ENCODE data around the gene PRPSAP2.
"Not testable (repeated sequence)": the region's sequence is repeated elsewhere in the genome, so short reads cannot be mapped to it uniquely, and the experiment has no call there.

The PRPSAP2 gene

GRCh38 chr17:18922596-18922995 lies 64.7 kb downstream of the PRPSAP2 start:
- not testable (repeated sequence) for H3K27ac ChIP-seq (ENCODE audit: low read length); H3K9ac ChIP-seq (ENCODE audit: low read length); H3K4me1 ChIP-seq (ENCODE audit: control insufficient read depth, low read depth, low read length); H3K27me3 ChIP-seq (ENCODE audit: control insufficient read depth, insufficient read depth, low read length); H3K4me3 ChIP-seq (ENCODE audit: low read length); H3K9me3 ChIP-seq (ENCODE audit: control insufficient read depth, low read depth, low read length)
- peaks cover 10% of the 10 kb centered on the region for H3K36me3 ChIP-seq (ENCODE audit: control insufficient read depth, low read depth, low read length)

GRCh38 chr17:18925187-18925586 lies 67.3 kb downstream of the PRPSAP2 start:
- H3K9ac ChIP-seq (ENCODE audit: low read length) = no peak overlapping the region
- H3K4me3 ChIP-seq (ENCODE audit: low read length) = no peak overlapping the region
- H3K27ac ChIP-seq (ENCODE audit: low read length) = no peak overlapping the region
- H3K4me1 ChIP-seq (ENCODE audit: control insufficient read depth, low read depth, low read length) = no peaks in the 10 kb centered on the region
- no peaks in the 10 kb centered on the region for H3K9me3 ChIP-seq (ENCODE audit: control insufficient read depth, low read depth, low read length)
- no peaks in the 10 kb centered on the region for H3K27me3 ChIP-seq (ENCODE audit: control insufficient read depth, insufficient read depth, low read length)
- H3K36me3 ChIP-seq (ENCODE audit: control insufficient read depth, low read depth, low read length) = peaks cover 10% of the 10 kb centered on the region

DNA sequence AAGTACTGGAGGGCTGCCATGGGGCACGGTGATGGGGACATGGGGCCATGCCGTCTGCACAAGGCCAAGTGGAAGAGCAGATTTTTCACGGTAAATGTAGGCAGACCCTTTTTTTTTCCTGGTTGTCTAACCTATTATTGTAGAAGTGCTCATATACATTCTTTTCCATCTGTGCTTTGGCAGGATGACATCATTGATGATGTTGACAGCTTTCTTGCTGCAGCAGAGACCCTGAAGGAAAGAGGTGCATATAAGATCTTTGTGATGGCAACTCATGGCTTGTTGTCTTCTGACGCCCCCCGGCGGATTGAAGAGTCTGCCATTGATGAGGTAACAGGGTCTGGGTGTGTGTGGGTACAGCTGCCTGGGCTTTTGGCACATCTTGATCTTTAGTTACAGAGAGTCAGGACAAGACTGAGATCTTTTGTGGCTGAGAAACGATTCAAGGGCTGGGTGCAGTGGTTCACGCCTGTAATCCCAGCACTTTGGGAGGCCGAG lies 70.7 kb downstream of the PRPSAP2 start:
- H3K9ac ChIP-seq (ENCODE audit: low read length) = no peak overlapping the region
- no peaks in the 10 kb centered on the region for H3K27me3 ChIP-seq (ENCODE audit: control insufficient read depth, insufficient read depth, low read length)
- no peaks in the 10 kb centered on the region for H3K4me1 ChIP-seq (ENCODE audit: control insufficient read depth, low read depth, low read length)
- H3K36me3 ChIP-seq (ENCODE audit: control insufficient read depth, low read depth, low read length) = peaks cover 20% of the 10 kb centered on the region
- H3K9me3 ChIP-seq (ENCODE audit: control insufficient read depth, low read depth, low read length) = no peaks in the 10 kb centered on the region
- no peak overlapping the region for H3K4me3 ChIP-seq (ENCODE audit: low read length)
- H3K27ac ChIP-seq (ENCODE audit: low read length) = no peak overlapping the region

DNA sequence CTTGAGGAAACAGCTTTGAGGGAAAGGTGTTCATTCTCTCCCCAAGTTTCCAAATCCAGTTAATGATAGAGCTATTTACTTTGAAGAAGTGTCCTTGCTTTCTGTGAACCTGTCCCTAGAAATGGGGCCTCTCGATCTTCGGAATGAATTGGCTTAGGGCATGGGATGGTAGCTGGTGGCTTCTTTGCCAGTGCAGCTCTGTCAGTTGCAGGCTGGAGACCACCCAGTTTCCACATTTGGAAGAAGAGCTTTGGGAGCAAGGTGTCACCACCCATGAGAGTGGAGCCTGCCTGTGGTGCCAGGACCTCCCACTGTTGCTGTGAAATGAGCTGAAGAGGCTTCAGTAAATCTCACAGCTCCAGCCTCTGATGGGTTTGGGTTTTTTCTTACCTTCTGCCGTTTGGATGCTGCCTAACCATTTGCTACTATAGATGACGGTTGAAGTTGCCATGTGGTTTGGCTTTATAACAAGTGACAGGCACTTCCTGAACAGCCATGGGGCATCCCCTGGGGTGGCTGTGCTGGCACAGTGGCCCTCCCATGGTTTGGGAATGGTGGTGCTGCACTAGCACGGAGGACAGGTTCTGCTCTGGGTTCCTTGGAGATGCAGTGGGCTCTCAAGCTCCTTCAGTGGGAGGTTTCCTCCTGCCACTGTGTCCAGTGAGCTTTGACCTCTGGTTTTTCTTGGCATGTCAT lies 74.6 kb downstream of the PRPSAP2 start:
- Histone ChIP-seq H3K4me1 (ENCODE audit: control insufficient read depth, low read depth, low read length) (no peaks in the 10 kb centered on the region), H3K9me3 (ENCODE audit: control insufficient read depth, low read depth, low read length) (no peaks in the 10 kb centered on the region), H3K27me3 (ENCODE audit: control insufficient read depth, insufficient read depth, low read length) (no peaks in the 10 kb centered on the region), H3K4me3 (ENCODE audit: low read length) (no peak overlapping the region), H3K27ac (ENCODE audit: low read length) (no peak overlapping the region), H3K36me3 (ENCODE audit: control insufficient read depth, low read depth, low read length) (peaks cover 20% of the 10 kb centered on the region), H3K9ac (ENCODE audit: low read length) (no peak overlapping the region)

DNA sequence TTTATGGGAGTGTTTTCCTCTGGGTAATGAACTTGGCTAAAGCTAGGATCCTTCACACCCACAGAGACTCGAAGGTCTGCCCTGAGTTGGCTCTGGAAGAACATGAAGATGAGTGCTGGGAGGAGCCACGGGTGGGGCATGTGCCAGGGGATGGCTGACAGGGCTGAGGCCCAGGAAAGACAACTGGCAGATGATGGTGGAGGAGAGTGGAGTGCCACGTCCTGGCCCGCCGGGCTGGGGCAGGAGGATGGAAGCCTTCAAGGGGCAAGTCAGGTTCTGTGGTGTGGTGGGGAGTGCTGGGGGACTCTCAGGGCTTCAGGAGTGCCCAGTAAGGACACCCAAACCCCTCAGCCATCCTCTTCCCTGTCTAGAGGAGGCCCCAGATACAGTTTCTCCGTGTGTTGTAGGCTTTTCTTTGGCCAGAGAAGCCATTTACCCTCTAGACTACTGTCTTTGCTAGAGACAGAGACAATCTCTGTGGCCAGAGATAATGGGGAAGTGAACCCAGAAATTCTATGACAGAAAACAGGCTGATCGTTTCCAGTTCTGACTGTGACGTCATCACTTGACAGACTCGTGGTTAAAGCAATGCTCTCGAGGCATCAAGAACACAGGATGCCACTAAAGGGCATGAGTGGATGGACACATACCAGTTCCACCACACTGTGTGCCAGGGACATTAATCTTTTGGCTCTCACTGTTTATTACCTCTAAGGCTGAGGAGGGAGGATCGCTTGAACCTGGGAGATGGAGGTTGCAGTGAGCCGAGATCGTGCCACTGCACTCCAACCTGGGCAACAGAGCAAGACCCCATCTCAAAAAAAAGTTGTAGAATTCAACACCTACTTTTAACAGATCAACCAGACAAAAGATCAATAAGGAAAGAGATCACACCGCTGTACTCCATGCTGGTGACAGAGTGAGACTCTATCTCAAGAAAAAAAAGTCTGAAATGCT lies 75.4 kb downstream of the PRPSAP2 start:
- H3K9ac ChIP-seq (ENCODE audit: low read length) = no peak overlapping the region
- H3K4me3 ChIP-seq (ENCODE audit: low read length) = no peak overlapping the region
- H3K27me3 ChIP-seq (ENCODE audit: control insufficient read depth, insufficient read depth, low read length) = no peaks in the 10 kb centered on the region
- H3K27ac ChIP-seq (ENCODE audit: low read length) = no peak overlapping the region
- H3K9me3 ChIP-seq (ENCODE audit: control insufficient read depth, low read depth, low read length) = no peaks in the 10 kb centered on the region
- peaks cover 20% of the 10 kb centered on the region for H3K36me3 ChIP-seq (ENCODE audit: control insufficient read depth, low read depth, low read length)
- no peaks in the 10 kb centered on the region for H3K4me1 ChIP-seq (ENCODE audit: control insufficient read depth, low read depth, low read length)

DNA sequence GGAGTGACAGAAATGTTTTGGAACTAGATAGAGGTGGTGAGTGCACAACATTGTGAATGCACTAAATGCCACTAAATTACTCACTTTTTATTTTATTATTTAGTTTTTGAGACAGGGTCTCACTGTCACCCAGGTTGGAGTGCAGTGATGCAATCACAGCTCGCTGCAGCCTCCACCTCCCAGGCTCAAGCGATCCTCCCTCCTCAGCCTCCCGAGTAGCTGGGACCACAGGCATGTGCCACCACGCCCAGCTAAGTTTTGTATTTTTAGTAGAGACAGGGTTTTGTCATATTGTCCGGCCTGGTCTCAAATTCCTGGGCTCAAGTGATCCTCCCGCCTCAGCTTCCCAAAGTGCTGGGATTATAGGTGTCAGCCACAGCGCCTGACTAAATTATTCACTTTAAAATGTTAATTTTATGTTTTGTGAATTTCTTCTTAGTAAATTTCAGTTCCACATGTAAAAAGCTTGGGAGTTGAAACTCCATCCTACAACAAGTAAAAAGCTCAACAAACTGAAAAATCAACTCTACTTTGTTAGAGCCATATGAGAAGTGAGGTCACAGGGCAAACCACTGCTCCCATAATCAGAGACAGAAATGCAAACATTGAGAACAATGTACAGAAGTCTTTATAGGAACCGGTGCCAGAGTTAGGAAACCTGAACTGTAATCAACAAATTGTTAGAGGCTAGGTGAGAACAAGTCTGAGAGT lies 80.2 kb downstream of the PRPSAP2 start:
- Histone ChIP-seq H3K9ac (ENCODE audit: low read length) (no peak overlapping the region), H3K9me3 (ENCODE audit: control insufficient read depth, low read depth, low read length) (no peaks in the 10 kb centered on the region), H3K27ac (ENCODE audit: low read length) (no peak overlapping the region)

DNA sequence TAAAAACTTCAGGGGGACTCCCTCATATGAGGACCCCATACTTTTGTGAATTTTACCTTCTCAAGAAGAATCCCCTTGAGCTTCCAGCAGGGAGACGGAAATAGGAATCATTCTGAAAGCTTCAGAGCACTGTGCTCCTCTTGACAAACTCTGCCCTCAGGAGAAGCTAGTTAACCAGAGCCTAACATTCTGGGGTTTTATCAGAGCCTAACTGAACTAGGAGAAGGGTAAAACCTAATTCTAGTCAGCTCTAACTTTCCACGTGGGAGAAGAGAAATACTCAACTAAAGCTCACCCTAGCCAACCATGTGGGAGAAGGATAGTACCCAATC lies 80.7 kb downstream of the PRPSAP2 start:
- no peak overlapping the region for H3K9ac ChIP-seq (ENCODE audit: low read length)
- no peak overlapping the region for H3K27ac ChIP-seq (ENCODE audit: low read length)
- H3K9me3 ChIP-seq (ENCODE audit: control insufficient read depth, low read depth, low read length) = no peaks in the 10 kb centered on the region
- no peaks in the 10 kb centered on the region for H3K27me3 ChIP-seq (ENCODE audit: control insufficient read depth, insufficient read depth, low read length)
- H3K36me3 ChIP-seq (ENCODE audit: control insufficient read depth, low read depth, low read length) = no peaks in the 10 kb centered on the region
- no peak overlapping the region for H3K4me3 ChIP-seq (ENCODE audit: low read length)
- no peaks in the 10 kb centered on the region for H3K4me1 ChIP-seq (ENCODE audit: control insufficient read depth, low read depth, low read length)

More for the DNA sequence above, 80.2 kb downstream of the PRPSAP2 start:
- H3K36me3 ChIP-seq (ENCODE audit: control insufficient read depth, low read depth, low read length) = no peaks in the 10 kb centered on the region
- no peaks in the 10 kb centered on the region for H3K4me1 ChIP-seq (ENCODE audit: control insufficient read depth, low read depth, low read length)
- H3K4me3 ChIP-seq (ENCODE audit: low read length) = no peak overlapping the region
- no peaks in the 10 kb centered on the region for H3K27me3 ChIP-seq (ENCODE audit: control insufficient read depth, insufficient read depth, low read length)

DNA sequence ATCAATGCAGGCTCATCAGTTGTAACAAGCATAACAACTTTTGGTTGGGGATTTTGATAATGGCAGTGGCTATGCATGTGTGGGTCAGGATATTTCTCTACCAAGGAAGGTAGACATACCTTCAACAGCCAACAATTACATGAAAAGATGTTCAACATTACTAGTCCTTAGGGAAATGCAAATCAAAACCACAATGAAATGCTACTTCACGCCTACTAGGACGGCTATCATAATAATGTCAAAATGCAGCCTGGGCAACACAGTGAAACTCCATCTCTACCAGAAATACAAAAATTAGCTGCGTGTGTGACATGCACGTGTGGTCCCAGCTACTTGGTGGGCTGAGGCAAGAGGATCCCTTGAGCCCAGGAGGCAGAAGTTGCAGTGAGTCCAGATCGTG lies 86.7 kb downstream of the PRPSAP2 start:
- no peaks in the 10 kb centered on the region for H3K27me3 ChIP-seq (ENCODE audit: control insufficient read depth, insufficient read depth, low read length)
- no peak overlapping the region for H3K9ac ChIP-seq (ENCODE audit: low read length)
- H3K4me3 ChIP-seq (ENCODE audit: low read length) = no peak overlapping the region
- no peaks in the 10 kb centered on the region for H3K4me1 ChIP-seq (ENCODE audit: control insufficient read depth, low read depth, low read length)
- H3K27ac ChIP-seq (ENCODE audit: low read length) = no peak overlapping the region
- no peaks in the 10 kb centered on the region for H3K9me3 ChIP-seq (ENCODE audit: control insufficient read depth, low read depth, low read length)
- H3K36me3 ChIP-seq (ENCODE audit: control insufficient read depth, low read depth, low read length) = no peaks in the 10 kb centered on the region

- H3K4me3 ChIP-seq (ENCODE audit: low read length) = no peak overlapping the region
- H3K4me1 ChIP-seq (ENCODE audit: control insufficient read depth, low read depth, low read length) = no peaks in the 10 kb centered on the region
- H3K36me3 ChIP-seq (ENCODE audit: control insufficient read depth, low read depth, low read length) = no peaks in the 10 kb centered on the region
- no peak overlapping the region for H3K9ac ChIP-seq (ENCODE audit: low read length)
- no peaks in the 10 kb centered on the region for H3K9me3 ChIP-seq (ENCODE audit: control insufficient read depth, low read depth, low read length)
- no peaks in the 10 kb centered on the region for H3K27me3 ChIP-seq (ENCODE audit: control insufficient read depth, insufficient read depth, low read length)
- H3K27ac ChIP-seq (ENCODE audit: low read length) = no peak overlapping the region
Measured at GRCh38 chr17:18946536-18946935, 88.6 kb downstream of the PRPSAP2 start.

GRCh38 chr17:18947866-18948265 lies 89.9 kb downstream of the PRPSAP2 start:
- no peaks in the 10 kb centered on the region for H3K9me3 ChIP-seq (ENCODE audit: control insufficient read depth, low read depth, low read length)
- no peaks in the 10 kb centered on the region for H3K36me3 ChIP-seq (ENCODE audit: control insufficient read depth, low read depth, low read length)
- no peak overlapping the region for H3K4me3 ChIP-seq (ENCODE audit: low read length)
- no peak overlapping the region for H3K9ac ChIP-seq (ENCODE audit: low read length)
- no peak overlapping the region for H3K27ac ChIP-seq (ENCODE audit: low read length)
- H3K4me1 ChIP-seq (ENCODE audit: control insufficient read depth, low read depth, low read length) = no peaks in the 10 kb centered on the region
- no peaks in the 10 kb centered on the region for H3K27me3 ChIP-seq (ENCODE audit: control insufficient read depth, insufficient read depth, low read length)

DNA sequence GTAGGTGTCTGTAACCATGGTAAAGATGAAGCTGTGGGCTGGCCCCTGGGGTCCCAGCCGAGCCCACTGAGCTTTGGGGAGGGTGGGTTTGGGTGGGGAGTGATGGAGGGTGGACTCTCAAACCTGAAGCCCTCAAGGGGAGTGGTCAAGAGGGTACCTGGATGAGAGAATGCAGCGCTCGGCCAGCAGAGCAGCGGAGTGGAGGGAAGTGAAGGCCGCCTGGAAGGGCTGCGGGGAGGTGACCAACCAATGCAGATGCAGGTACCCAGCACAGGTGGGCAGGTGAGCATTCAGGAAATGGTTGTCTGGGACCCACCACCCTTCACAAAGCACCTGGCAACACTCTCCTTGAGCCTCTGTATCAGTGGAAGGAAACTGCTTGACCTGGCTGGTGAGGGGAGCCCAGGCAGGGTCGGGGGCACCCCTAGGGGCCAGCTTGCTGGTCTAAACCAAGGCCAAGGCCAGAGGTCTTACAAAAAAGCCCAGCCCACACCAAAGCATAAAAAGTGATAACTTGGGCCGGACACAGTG lies 90.6 kb downstream of the PRPSAP2 start:
- no peak overlapping the region for H3K4me3 ChIP-seq (ENCODE audit: low read length)
- no peak overlapping the region for H3K27ac ChIP-seq (ENCODE audit: low read length)
- no peaks in the 10 kb centered on the region for H3K36me3 ChIP-seq (ENCODE audit: control insufficient read depth, low read depth, low read length)
- H3K9ac ChIP-seq (ENCODE audit: low read length) = no peak overlapping the region
- no peaks in the 10 kb centered on the region for H3K9me3 ChIP-seq (ENCODE audit: control insufficient read depth, low read depth, low read length)
- no peaks in the 10 kb centered on the region for H3K27me3 ChIP-seq (ENCODE audit: control insufficient read depth, insufficient read depth, low read length)
- H3K4me1 ChIP-seq (ENCODE audit: control insufficient read depth, low read depth, low read length) = no peaks in the 10 kb centered on the region

Measured in iPS-18a (cell line).